Cardiac muscle cell (in vitro differentiated cells and primary cell): ENCODE results near the gene FAM221B. TPM values are rescaled to one million over a fixed set of nuclear protein-coding genes. Genes with fewer than 3 reads are reported as not detected.

ENCODE experiments used
- DNase-seq, 2 donors: peaks; one replicate each; pipeline versions ENCODE4 v3.0.0 to v3.0.0-alpha.2; 2010 to 2017; ENCODE audit warnings: low read depth in 1 of 2, low spot score in 1 of 2
- H3K27ac ChIP-seq: fragments of 200-600 bp; sonication (generic); 2 replicates; pipeline ENCODE4 v1.5.1; 2016
- H3K27me3 ChIP-seq: fragments of 200-600 bp; sonication (generic); 2 replicates; pipeline ENCODE4 v1.6.0; 2016; ENCODE audit warnings: control low read depth
- H3K36me3 ChIP-seq: fragments of 200-600 bp; sonication (generic); 2 replicates; pipeline ENCODE4 v1.5.1; 2016; ENCODE audit warnings: control low read depth
- H3K4me1 ChIP-seq: fragments of 200-600 bp; sonication (generic); 2 replicates; pipeline ENCODE4 v1.8.1; 2017; ENCODE audit warnings: low read depth, mild to moderate bottlenecking, mixed run types
- H3K4me3 ChIP-seq: fragments of 200-600 bp; sonication (generic); 2 replicates; pipeline ENCODE4 v1.5.1; 2016; ENCODE audit warnings: mild to moderate bottlenecking
- H3K9me3 ChIP-seq: fragments of 200-600 bp; sonication (generic); 2 replicates; pipeline ENCODE4 v1.5.1; 2017; ENCODE audit warnings: low read depth, mild to moderate bottlenecking, control low read depth
- polyA plus RNA-seq: library from polyadenylated mRNA; unstranded; fragments of >200 nt; fragmentation: Nextera tagmentation; extraction: Ambion mirVana; gene quantifications from 2 replicates; pipeline ENCODE4 v1.2.1, GENCODE V29; 2016
- total RNA-seq: library from RNA; depleted of rRNA; stranded (reverse); fragments of >200 nt; gene quantifications from 2 replicates; pipeline ENCODE4 v1.2.3, GENCODE V29; 2016
- TF ChIP-seq, protein P1 (sequence below): IDR thresholded peaks from 2 replicates; pipeline ENCODE4 v1.5.1; 2012; ENCODE audit warnings: low read depth, mild to moderate bottlenecking, low read length

Gene FAM221B
- total and polyA plus RNA-seq, 2 experiments from 2014 or later: 0.66 TPM; not detected in 1

DNA sequence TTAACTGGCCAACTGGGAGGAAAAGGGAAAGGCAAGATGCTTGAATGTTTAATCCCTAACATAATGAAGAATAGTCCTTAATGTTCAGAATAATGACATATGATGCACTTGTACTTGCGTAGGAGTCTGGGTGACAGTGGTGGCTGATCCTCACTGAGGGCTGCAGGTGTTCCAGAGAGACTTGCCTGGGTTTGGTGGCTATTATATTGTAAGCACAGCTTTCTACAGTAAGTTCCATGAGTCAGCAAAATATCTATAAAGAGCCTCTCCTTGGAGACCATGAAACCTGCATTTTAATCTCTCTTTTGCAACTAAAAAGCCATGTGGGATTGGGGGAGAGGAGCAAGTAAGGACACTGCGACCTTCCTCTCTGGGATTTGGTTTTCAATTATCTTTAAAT, 39.0 kb downstream of the FAM221B start:
- Histone ChIP-seq H3K4me3 (no peak overlapping the region), H3K4me1 (peaks cover 17% of the 10 kb centered on the region), H3K36me3 (no peaks in the 10 kb centered on the region), H3K27me3 (no peaks in the 10 kb centered on the region), H3K27ac (no peak overlapping the region), H3K9me3 (no peaks in the 10 kb centered on the region)
- DNase-seq: no peak
- TF ChIP-seq, protein P1, sequence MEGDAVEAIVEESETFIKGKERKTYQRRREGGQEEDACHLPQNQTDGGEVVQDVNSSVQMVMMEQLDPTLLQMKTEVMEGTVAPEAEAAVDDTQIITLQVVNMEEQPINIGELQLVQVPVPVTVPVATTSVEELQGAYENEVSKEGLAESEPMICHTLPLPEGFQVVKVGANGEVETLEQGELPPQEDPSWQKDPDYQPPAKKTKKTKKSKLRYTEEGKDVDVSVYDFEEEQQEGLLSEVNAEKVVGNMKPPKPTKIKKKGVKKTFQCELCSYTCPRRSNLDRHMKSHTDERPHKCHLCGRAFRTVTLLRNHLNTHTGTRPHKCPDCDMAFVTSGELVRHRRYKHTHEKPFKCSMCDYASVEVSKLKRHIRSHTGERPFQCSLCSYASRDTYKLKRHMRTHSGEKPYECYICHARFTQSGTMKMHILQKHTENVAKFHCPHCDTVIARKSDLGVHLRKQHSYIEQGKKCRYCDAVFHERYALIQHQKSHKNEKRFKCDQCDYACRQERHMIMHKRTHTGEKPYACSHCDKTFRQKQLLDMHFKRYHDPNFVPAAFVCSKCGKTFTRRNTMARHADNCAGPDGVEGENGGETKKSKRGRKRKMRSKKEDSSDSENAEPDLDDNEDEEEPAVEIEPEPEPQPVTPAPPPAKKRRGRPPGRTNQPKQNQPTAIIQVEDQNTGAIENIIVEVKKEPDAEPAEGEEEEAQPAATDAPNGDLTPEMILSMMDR: no peak

DNA sequence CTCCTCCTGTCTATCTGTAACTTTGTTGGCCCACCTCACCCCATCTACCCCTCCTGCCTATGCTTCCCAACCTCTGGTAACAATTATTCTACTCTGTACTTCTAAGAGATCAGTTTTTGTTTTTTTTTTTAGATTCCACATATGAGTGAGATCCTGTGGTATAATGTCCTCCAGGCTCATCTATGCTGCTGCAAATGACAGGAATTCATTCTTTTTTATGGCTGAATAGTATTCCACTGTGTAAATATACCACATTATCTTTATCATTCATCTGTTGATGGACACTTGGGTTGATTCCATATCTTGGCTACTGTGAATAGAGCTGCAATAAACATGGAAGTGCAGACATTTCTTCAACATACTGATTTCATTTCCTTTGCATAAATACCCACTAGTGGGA, 45.1 kb downstream of the FAM221B start:
- no peaks in the 10 kb centered on the region for H3K27me3 ChIP-seq
- H3K27ac ChIP-seq: no peak overlapping the region
- no peaks in the 10 kb centered on the region for H3K36me3 ChIP-seq
- H3K9me3 ChIP-seq: no peaks in the 10 kb centered on the region
- TF ChIP-seq, protein P1: no peak
- no peaks in the 10 kb centered on the region for H3K4me1 ChIP-seq
- no peak for DNase-seq
- no peak overlapping the region for H3K4me3 ChIP-seq

DNA sequence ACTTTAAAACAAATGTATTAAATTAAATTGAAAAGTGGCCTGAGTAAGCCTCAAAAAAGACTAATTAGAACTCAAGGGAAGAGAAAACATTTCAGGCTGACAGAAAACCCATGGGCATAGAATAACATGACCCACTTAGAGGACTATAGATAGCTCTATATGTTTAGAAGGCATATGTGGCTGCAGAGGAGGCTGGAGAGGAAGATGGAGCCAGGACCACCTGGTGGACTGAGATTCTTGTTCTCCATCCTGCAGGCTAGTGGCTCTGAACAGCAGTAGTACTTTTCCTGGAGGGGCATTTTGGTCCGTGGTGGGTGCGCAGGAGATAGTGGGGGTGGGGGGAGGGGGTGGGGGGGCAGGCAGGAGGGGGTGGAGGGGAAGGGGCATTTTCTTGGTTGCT, 47.5 kb downstream of the FAM221B start:
- no peaks in the 10 kb centered on the region for H3K36me3 ChIP-seq
- no peak for DNase-seq
- H3K4me1 ChIP-seq: no peaks in the 10 kb centered on the region
- H3K9me3 ChIP-seq: no peaks in the 10 kb centered on the region
- TF ChIP-seq, protein P1: no peak
- no peaks in the 10 kb centered on the region for H3K27me3 ChIP-seq
- no peak overlapping the region for H3K4me3 ChIP-seq
- no peak overlapping the region for H3K27ac ChIP-seq

DNA sequence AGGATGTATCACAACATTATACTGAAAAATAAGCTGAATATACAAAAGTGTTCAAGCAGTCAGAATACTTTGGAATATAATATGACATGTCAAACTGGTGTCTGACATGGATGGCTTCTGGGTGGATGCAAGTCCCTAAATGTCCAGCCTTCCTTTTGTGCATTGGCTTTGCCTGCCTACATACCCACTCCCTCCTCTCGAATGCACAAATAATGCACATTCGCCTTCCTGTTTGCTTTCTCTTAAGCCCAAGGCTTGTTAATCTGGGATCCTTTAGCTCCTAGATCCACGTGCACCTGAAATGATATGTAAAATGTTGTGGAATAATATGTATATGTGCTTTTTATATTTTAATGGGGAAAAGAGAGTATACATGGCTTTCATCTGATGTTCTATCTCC, 50.0 kb downstream of the FAM221B start:
- H3K27ac ChIP-seq: no peak overlapping the region
- H3K4me3 ChIP-seq: no peak overlapping the region
- no peaks in the 10 kb centered on the region for H3K36me3 ChIP-seq
- TF ChIP-seq, protein P1: no peak
- DNase-seq: no peak
- H3K4me1 ChIP-seq: peaks cover 6% of the 10 kb centered on the region
- no peaks in the 10 kb centered on the region for H3K9me3 ChIP-seq
- H3K27me3 ChIP-seq: no peaks in the 10 kb centered on the region

DNA sequence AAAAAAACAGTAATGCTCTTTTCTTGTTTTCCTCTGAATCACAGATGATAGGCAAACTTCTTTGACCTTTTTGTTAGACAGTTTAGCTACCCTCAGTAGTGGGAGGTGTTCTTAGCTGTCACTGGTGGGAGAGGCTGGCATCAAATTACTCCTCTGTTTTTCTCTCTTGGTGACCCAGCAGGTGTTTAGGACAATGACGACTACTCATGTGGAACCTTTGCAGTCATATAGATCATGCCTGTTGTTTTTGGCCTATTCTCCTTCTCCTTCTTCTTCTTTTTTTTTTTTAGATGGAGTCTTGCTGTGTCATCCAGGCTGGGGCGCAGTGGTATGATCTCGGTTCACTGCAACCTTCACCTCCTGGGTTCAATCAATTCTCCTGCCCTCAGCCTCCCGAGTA, 52.5 kb downstream of the FAM221B start:
- no peaks in the 10 kb centered on the region for H3K27me3 ChIP-seq
- no peak overlapping the region for H3K27ac ChIP-seq
- H3K4me1 ChIP-seq: peaks cover 6% of the 10 kb centered on the region
- no peak for DNase-seq
- H3K4me3 ChIP-seq: no peak overlapping the region
- H3K9me3 ChIP-seq: no peaks in the 10 kb centered on the region
- H3K36me3 ChIP-seq: no peaks in the 10 kb centered on the region
- TF ChIP-seq, protein P1: no peak
